ENCODE results near the gene CAMTA1.

The CAMTA1 gene

DNA sequence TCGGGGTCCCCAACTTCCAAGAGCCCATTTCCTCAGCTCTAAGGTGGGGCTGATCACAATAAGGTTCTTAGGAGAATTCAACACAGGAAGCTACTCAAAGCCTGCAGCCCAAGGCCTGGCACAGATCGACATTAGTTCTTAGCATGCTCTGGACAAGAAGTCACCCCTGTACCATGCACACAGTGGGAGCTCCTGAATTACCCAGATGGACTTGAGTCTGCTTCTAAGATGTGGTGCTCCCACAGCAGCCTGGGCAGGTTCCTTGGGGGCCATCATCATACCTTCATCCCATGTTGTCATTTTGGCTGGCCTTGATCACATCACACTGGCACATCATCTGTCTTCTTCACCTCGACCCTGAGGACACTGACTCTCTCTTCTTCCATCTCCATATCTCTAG lies 832.6 kb downstream of the CAMTA1 start:
- Mint-ChIP-seq H3K9me3 (no peaks in the 10 kb centered on the region), H3K27me3 (peaks cover 6% of the 10 kb centered on the region), H3K36me3 (no peaks in the 10 kb centered on the region), H3K4me3 (no peak overlapping the region), H3K4me1 (no peaks in the 10 kb centered on the region), H3K27ac (no peak overlapping the region)

GRCh38 chr1:7620196-7620595 lies 834.9 kb downstream of the CAMTA1 start:
- Mint-ChIP-seq H3K4me1 (no peaks in the 10 kb centered on the region), H3K9me3 (no peaks in the 10 kb centered on the region), H3K36me3 (no peaks in the 10 kb centered on the region), H3K4me3 (no peak overlapping the region), H3K27ac (no peak overlapping the region), H3K27me3 (peaks cover 7% of the 10 kb centered on the region)

DNA sequence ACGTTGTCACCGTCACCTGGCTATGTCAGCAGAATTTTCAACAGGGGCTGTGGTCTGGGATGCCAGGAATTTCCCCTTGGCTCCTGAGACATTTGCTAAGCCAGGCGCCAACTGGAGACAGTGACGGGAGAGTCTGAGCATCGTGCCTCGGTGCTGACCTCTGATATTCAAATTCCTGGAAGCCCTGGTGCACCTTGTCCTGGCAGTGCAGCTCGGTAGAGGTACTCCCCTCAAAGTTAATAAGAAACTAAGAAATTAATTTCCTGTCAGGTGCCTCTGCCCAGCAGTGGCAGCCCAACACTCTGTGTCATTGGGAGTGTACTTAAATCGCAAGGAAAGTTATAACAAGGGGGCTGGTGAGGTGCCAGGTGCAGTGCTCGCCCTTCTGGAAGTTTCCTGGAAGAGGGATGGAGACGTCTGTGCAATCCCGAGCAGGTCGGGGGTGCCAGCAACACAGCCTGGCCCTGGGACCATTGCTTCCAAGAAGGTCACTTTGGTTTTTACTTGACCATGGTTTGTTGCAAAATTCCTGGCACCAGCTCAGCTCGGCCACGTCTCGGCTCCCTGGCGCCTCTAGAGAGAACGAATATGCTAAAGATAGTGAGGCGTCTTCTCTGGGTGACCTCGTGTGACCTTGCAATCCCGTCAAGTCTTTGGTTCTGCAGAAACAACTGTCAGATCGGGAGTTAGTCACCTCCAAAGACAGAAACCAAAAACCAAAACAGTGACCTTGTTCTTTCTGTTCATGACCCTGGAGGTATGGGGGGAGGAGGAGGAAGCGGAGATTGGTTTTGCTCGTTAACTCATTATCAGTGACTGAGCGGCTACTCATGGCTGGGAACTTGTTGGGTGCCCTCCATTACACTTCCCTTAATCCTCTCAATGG lies 836.3 kb downstream of the CAMTA1 start:
- no peaks in the 10 kb centered on the region for H3K4me1 Mint-ChIP-seq
- peaks cover 7% of the 10 kb centered on the region for H3K27me3 Mint-ChIP-seq
- H3K36me3 Mint-ChIP-seq: no peaks in the 10 kb centered on the region
- no peak overlapping the region for H3K27ac Mint-ChIP-seq
- no peak overlapping the region for H3K4me3 Mint-ChIP-seq
- H3K9me3 Mint-ChIP-seq: no peaks in the 10 kb centered on the region

DNA sequence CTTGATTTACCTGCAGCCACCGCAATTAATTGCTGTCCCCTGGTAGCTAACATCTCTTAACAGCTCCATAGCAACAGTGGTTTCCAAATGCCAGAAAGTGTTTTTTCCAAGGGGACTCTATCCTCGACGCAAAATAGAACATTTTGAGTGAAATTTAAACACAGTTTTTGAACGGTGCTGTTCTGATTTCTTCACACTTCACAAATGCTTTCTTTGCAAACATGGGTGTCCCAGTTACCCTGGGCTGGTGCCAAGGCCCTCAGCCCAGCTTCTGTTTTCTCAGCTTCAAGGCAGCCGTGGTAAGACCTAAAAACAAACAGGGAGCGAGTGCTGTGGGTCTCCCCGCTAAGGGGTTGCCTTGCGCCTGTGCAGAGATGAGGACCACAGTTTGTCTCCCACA lies 838.6 kb downstream of the CAMTA1 start:
- H3K36me3 Mint-ChIP-seq: no peaks in the 10 kb centered on the region
- H3K9me3 Mint-ChIP-seq: no peaks in the 10 kb centered on the region
- H3K4me1 Mint-ChIP-seq: no peaks in the 10 kb centered on the region
- H3K27me3 Mint-ChIP-seq: peaks cover 7% of the 10 kb centered on the region
- H3K4me3 Mint-ChIP-seq: no peak overlapping the region
- H3K27ac Mint-ChIP-seq: no peak overlapping the region

GRCh38 chr1:7624791-7625355 lies 839.6 kb downstream of the CAMTA1 start:
- Mint-ChIP-seq H3K9me3 (no peaks in the 10 kb centered on the region), H3K27ac (no peak overlapping the region), H3K36me3 (no peaks in the 10 kb centered on the region), H3K4me1 (no peaks in the 10 kb centered on the region), H3K4me3 (no peak overlapping the region), H3K27me3 (peaks cover 9% of the 10 kb centered on the region)

DNA sequence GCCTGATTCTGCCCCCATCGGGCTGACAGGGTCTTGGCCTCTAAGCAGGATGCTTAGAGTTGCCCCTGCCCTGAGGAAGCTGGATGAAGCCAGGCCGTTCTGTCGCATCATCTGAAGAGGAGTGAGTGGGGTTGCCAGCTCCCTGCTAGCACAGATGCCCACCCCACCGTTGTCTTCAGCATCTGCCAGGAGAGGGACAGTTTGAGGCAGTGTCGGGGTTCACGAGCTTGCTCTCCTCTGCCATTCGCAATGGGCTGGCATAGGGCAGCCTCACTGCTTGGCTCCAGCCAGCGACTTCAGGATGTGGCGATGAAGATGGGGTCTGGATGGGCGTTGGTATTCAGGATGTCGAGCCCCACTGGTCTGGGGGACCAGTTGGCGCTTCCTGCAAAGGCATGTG lies 840.1 kb downstream of the CAMTA1 start:
- Mint-ChIP-seq H3K4me3 (no peak overlapping the region), H3K27me3 (peaks cover 12% of the 10 kb centered on the region), H3K36me3 (no peaks in the 10 kb centered on the region), H3K4me1 (no peaks in the 10 kb centered on the region), H3K27ac (no peak overlapping the region), H3K9me3 (no peaks in the 10 kb centered on the region)

GRCh38 chr1:7628273-7628672 lies 843.0 kb downstream of the CAMTA1 start:
- no peaks in the 10 kb centered on the region for H3K9me3 Mint-ChIP-seq
- H3K27ac Mint-ChIP-seq: no peak overlapping the region
- H3K36me3 Mint-ChIP-seq: no peaks in the 10 kb centered on the region
- H3K4me1 Mint-ChIP-seq: no peaks in the 10 kb centered on the region
- no peak overlapping the region for H3K4me3 Mint-ChIP-seq
- H3K27me3 Mint-ChIP-seq: peaks cover 8% of the 10 kb centered on the region

DNA sequence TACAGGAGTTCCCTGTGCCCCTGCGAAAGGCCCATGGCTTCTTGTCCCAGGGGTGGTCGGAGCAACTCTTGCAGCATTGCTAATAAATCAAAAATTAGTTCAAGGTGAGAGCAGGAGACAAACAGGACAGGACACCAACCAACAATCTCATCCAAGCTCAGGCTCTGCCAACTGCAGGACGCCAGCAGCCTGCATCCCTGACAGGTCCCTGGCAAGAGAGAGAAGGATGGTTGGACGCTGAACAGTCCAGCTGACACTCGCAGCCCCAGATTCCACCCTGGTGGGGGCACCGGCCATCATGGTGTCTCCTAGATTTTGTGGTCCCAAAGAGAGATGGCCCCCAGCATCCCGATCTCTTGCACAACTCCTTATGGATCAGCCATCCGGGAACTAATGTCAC lies 843.8 kb downstream of the CAMTA1 start:
- no peaks in the 10 kb centered on the region for H3K36me3 Mint-ChIP-seq
- H3K9me3 Mint-ChIP-seq: no peaks in the 10 kb centered on the region
- H3K27me3 Mint-ChIP-seq: peaks cover 8% of the 10 kb centered on the region
- no peaks in the 10 kb centered on the region for H3K4me1 Mint-ChIP-seq
- no peak overlapping the region for H3K27ac Mint-ChIP-seq
- no peak overlapping the region for H3K4me3 Mint-ChIP-seq

GRCh38 chr1:7629465-7630195 lies 844.4 kb downstream of the CAMTA1 start:
- no peak overlapping the region for H3K4me3 Mint-ChIP-seq
- H3K9me3 Mint-ChIP-seq: no peaks in the 10 kb centered on the region
- peaks cover 8% of the 10 kb centered on the region for H3K27me3 Mint-ChIP-seq
- H3K4me1 Mint-ChIP-seq: no peaks in the 10 kb centered on the region
- no peaks in the 10 kb centered on the region for H3K36me3 Mint-ChIP-seq
- no peak overlapping the region for H3K27ac Mint-ChIP-seq

DNA sequence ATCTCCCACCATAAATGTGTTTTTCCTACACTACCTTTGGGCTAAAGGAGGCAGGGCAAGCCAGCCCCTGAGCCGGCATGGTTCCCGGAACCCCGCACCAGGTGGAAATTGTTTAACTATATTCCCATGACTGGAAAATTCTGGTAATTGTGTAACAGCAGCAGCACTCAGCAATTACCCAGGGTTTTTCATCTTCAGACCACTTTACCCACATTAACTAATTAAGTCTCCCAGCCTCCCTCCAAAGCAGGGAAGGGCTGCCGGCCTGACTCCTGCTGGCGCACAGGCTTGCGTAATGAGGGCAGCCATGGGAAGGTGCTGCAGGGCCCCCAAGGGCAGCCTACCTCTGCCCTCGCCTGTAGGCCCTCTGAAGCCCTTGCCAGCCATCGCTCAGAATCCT lies 845.1 kb downstream of the CAMTA1 start:
- Mint-ChIP-seq H3K9me3 (no peaks in the 10 kb centered on the region), H3K27me3 (peaks cover 6% of the 10 kb centered on the region), H3K36me3 (no peaks in the 10 kb centered on the region)

DNA sequence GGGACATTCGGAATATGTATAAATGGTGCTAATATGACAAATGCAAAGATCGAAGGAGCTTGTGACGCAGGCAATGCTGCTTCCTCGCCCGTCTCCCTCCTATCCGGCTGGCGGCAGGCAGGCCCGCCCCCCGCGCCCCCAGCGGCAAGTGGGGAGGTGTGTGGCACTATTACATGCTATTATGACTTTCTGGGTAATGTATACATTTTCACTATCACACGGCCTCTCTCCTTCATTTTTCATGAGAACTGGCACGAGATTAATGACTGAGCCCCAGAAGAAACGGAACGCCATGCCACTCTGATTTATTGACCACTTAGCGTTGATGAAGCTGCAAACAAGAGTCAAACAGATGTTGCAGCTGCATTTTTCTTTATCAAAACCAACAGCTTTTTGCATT lies 846.9 kb downstream of the CAMTA1 start:
- Mint-ChIP-seq H3K4me1 (no peaks in the 10 kb centered on the region), H3K27ac (no peak overlapping the region), H3K27me3 (peaks cover 6% of the 10 kb centered on the region), H3K9me3 (no peaks in the 10 kb centered on the region), H3K36me3 (no peaks in the 10 kb centered on the region), H3K4me3 (no peak overlapping the region)

More for the DNA sequence above, 845.1 kb downstream of the CAMTA1 start:
- Mint-ChIP-seq H3K4me1 (no peaks in the 10 kb centered on the region), H3K27ac (no peak overlapping the region), H3K4me3 (no peak overlapping the region)

GRCh38 chr1:7632681-7633080 lies 847.4 kb downstream of the CAMTA1 start:
- no peaks in the 10 kb centered on the region for H3K9me3 Mint-ChIP-seq
- H3K36me3 Mint-ChIP-seq: no peaks in the 10 kb centered on the region
- no peaks in the 10 kb centered on the region for H3K4me1 Mint-ChIP-seq
- H3K27ac Mint-ChIP-seq: no peak overlapping the region
- peaks cover 6% of the 10 kb centered on the region for H3K27me3 Mint-ChIP-seq
- no peak overlapping the region for H3K4me3 Mint-ChIP-seq

GRCh38 chr1:7633506-7634245 lies 848.4 kb downstream of the CAMTA1 start:
- Mint-ChIP-seq H3K36me3 (no peaks in the 10 kb centered on the region), H3K9me3 (no peaks in the 10 kb centered on the region), H3K4me3 (no peak overlapping the region), H3K4me1 (no peaks in the 10 kb centered on the region), H3K27me3 (peaks cover 6% of the 10 kb centered on the region), H3K27ac (no peak overlapping the region)

DNA sequence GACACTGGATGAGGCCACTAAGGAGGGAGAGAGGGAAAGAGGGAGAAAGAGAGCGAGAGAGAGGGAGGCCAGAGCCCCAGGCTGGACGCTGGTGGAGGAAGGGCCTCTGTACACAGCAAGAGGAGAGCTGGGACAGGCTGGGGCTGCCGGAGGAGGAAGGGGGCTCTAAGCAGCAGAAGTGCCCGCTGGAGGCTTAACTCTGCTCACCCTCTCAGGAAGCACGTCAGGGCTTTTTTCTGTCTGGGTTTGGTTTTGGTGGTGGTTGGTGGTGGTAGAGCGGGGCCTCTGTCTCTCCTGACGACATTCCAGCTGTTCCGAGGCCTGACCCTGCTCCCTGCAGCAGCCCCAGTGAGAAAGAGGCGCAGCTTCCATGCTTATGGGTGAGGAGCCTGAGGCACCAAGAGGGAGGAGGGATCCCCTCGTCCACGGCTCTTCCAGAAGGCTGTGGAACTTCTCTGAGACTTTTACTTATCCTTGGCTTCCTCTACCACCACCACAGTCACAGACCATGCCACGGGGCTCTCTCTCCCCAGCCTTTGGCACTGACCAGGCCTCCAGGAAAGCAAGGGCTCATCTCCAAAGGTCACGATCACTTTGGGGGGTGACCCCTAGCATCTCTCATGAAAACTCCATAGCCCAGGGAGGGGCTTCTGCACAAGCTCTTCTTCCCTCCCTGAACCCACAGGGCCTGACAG lies 849.4 kb downstream of the CAMTA1 start:
- no peak overlapping the region for H3K4me3 Mint-ChIP-seq
- no peak overlapping the region for H3K27ac Mint-ChIP-seq
- H3K27me3 Mint-ChIP-seq: peaks cover 6% of the 10 kb centered on the region
- no peaks in the 10 kb centered on the region for H3K9me3 Mint-ChIP-seq
- no peaks in the 10 kb centered on the region for H3K36me3 Mint-ChIP-seq
- H3K4me1 Mint-ChIP-seq: no peaks in the 10 kb centered on the region
